A673 (cell line): ENCODE measurements around the gene PLA2G2E.

ENCODE experiments used
- EZH2 ChIP-seq: fragments of 200-600 bp; sonication (generic); IDR thresholded peaks from 2 replicates; pipeline ENCODE4 v1.6.1; 2017; ENCODE audit warnings: borderline replicate concordance, low read depth, mild to moderate bottlenecking, mixed read lengths, antibody characterized with exemption, low read length; ENCODE audit not compliant: poor library complexity, severe bottlenecking
- TF ChIP-seq, protein P1 (sequence below): fragments of 300-800, 200-600 bp; sonication (generic); conservative IDR thresholded peaks from 2 replicates; pipeline ENCODE4 v1.5.1; 2017; ENCODE audit warnings: low read depth, mild to moderate bottlenecking, antibody characterized with exemption, low read length, moderate library complexity, mixed read lengths

DNA sequence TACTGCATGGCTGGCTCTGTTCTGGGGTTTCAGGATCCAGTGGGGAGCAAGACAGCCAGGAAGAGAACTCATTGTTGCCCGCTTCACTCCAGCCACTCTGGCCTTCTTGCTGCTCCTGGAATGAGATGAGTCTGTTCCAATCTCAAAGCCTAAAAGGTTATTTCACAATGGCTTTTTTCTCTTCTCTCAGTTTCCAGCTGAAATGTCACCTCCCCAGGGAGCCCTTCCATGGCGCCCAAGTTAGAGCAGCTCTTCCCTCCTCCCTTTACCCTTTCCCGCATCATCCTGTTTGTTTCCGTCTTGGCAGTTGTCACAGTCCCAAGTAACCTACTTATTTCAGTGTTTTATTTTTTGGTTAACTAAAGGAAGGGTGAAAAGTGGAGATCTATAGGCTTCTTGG is 40.2 kb upstream of the PLA2G2E start:
- TF ChIP-seq, protein P1, sequence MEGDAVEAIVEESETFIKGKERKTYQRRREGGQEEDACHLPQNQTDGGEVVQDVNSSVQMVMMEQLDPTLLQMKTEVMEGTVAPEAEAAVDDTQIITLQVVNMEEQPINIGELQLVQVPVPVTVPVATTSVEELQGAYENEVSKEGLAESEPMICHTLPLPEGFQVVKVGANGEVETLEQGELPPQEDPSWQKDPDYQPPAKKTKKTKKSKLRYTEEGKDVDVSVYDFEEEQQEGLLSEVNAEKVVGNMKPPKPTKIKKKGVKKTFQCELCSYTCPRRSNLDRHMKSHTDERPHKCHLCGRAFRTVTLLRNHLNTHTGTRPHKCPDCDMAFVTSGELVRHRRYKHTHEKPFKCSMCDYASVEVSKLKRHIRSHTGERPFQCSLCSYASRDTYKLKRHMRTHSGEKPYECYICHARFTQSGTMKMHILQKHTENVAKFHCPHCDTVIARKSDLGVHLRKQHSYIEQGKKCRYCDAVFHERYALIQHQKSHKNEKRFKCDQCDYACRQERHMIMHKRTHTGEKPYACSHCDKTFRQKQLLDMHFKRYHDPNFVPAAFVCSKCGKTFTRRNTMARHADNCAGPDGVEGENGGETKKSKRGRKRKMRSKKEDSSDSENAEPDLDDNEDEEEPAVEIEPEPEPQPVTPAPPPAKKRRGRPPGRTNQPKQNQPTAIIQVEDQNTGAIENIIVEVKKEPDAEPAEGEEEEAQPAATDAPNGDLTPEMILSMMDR: no peak
- no peak for TF ChIP-seq EZH2
